Measurements from ENCODE around the gene SAMD8.

GRCh38 chr10:75084834-75085384, 26.5 kb upstream of the SAMD8 start:
- TF ChIP-seq CTCF (IDR thresholded peaks at IDR 0.05; ENCODE audit: low read depth, low read length) (no peak), POLR2A (IDR thresholded peaks at IDR 0.05; ENCODE audit: extremely low read depth, insufficient read length) (no peak)
